HG02852 (cell line): Measurements from ENCODE around the gene SUGCT.
A peak's percentile ranks its signal among the peaks of the same experiment; 100 is the strongest.
"Not testable (repeated sequence)": the region's sequence is repeated elsewhere in the genome, so short reads cannot be mapped to it uniquely, and the experiment has no call there.

Experiments used
- ATAC-seq: cut with Tn5 transposase; IDR thresholded peaks from one replicate; pipeline ENCODE4 v1.9.1; 2021; ENCODE audit warnings: mild to moderate bottlenecking, moderate library complexity; ENCODE audit not compliant: unreplicated experiment

The SUGCT gene

DNA sequence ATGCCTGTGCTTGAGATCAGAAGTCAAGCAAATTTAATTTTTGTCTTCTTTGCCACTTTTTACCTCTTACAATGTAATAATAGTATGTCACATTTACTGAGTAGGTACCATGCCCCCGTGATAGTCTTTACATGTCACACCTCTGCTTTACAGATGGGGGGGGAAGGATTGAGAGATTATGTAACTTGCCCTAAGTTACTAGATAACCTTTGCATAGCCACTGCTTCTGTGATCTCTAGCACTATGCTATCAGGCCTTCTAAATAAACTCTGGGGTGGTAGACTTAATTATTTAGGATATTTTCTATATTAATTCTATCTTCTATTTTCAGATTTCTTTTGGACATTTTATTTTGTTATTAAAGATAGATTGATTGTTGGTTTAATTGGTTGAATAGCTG is 514.4 kb downstream of the SUGCT start:
- ATAC-seq, result no peak

DNA sequence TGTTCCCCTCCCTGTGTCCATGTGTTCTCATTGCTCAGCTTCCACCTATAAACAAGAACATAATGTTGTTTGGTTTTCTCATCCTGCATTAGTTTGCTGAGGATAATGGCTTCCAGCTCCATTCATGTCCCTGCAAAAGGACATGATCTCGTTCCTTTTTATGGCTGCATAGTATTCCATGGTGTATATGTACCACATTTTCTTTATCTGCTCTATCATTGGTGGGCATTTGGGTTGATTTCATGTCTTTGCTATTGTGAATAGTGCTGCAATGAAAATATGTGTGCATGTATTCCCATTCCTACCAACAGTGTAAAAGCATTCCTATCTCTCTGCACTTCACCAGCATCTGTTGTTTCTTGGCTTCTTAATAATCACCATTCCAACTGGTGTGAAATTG is 516.1 kb downstream of the SUGCT start:
- not testable (repeated sequence) for ATAC-seq

DNA sequence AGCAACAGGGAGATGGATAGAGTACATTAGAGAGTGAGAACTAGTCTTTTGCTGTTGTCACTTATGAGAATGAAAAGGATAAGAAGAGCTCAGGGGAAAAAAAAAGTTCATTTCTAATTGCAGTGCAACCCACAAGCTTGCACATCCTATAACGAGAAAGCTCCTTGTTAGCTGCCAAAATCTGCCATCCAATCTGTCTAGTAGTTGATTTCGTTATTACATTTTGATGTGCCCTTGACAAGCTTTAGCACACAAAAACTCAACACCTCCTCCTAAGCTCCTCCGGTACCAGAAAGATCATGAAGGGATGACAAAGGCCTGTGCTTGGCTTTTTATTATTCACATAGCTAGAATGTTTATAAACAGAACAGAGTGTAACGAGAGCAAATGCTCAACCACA is 519.4 kb downstream of the SUGCT start:
- no peak for ATAC-seq

DNA sequence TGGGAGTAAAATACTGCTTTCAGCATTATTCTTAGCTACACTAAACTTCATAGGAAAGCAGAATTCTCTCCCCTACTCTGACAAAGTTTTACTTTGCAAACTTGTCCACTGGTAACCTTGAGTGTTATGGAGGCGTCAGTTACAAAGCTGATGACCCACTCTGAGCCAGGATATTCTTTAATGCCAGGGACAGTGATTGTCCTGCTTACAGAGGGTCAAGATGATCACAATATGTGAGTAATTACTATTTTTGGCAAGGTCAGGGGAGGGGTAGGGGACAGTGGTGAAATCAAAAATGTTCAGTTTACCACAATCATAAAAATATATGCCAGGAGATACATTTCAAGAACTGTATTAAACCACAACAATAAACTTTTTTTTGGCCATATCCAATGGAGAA is 520.6 kb downstream of the SUGCT start:
- no peak for ATAC-seq

DNA sequence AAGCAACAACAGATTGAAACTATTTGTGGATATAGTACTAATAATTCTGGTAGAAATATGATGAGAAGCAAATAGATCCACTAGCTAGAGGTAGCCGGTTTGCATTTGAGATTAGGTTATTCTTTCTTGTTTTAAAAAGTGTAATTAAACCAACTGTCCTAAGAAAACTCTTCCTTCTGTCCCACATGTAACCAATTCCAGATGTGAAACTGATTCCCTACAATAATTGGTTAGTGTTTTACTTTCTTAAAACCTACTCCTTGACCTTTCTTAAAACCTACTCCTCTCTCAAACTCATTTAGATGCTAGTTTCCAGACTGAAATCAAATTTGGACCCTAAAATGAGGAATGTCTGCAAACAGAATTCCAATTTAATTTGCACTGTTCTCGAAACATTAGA is 521.5 kb downstream of the SUGCT start:
- ATAC-seq, result no peak

DNA sequence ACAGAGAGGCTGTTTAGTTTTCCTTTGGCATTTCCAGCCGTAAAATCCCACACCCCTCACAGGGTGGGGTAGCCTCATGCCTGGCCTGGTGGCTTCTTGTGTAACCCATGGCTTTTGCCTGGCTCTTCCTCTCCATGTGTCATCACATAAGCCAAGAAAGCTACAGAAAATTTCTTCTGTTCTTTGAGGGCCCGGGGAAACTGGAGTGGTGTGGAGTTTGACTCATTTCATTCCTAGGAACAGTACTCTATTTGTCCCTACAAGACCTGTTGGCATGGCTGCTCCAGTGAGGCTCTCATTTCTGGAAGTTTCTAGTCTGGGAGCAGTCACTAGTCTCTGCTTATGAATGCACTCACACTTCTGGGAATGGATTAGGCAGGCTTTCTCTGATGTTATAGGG is 523.9 kb downstream of the SUGCT start:
- no peak for ATAC-seq

DNA sequence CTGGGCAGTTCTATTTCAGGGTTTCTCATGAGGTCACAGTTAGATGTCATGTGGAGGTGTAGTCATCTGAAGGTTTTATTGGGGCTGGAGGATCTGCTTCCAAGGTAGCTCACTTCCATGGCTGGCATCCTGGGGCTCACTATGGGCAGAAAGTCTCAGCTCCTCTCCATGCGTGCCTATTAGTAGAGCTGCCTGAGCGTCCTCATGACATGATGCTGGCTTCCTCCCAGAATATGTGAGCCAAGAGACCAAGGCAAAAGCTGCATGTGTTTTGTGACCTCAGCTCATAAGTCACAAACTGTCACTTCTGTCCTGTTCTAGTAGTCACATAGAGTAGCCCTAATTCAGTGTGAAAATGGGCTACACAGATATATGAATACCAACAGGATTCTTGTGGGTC is 524.4 kb downstream of the SUGCT start:
- no peak for ATAC-seq

DNA sequence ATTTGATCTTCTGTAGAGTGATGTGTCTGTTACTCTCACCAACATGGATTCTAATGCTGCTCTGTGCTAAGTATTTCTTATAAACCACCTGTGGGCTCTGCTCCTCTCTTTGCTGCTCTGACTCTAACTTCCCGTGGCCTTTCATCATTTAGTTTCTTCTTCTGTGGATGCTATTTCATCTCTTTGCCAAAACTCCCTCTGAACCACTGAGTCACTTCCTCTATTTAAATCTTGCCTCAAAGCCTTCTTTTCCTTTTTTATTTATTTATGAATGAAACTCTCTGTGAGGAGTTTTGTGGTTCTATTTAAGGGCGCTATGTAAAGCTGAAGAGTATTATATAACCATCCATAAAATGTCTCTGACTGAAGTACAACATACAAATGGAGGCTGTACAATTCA is 538.5 kb downstream of the SUGCT start:
- no peak for ATAC-seq

DNA sequence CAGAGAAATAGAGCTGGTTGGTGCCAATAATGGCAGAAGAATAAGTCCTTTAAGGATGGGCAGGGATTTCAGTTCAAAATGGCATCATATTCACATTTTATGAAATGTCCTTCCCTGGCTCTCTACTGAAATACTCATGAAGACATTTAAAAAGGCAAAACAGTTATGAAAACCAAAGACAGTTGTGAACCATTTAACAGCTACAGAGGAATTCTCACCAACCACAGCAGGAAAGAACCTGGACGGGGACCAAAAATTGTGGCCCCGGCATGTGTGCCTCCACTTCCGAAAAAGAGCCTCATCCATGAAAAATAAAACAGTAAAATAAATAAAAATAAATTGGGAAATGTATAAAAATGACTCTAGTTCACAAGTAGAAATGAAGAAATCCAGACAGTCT is 539.5 kb downstream of the SUGCT start:
- ATAC-seq, result no peak

DNA sequence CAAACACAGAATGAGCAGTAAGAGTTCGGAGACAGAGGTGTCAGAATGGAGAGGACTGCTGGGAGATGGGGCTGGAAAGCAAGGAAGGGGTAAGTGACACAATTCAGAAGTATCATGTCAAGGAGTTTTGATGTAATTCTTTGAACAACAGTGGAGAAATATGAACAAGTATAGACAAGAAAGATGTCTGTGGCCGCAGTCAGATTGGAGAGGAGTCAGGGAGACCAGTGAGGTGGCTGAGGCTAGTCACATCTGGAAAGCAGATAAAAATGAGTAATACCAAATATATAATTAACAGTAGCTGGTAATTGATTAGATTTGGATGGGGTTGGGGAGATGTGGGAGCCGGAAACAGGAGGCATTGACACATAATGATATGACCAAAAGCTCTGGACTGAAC is 540.9 kb downstream of the SUGCT start:
- ATAC-seq, result no peak

DNA sequence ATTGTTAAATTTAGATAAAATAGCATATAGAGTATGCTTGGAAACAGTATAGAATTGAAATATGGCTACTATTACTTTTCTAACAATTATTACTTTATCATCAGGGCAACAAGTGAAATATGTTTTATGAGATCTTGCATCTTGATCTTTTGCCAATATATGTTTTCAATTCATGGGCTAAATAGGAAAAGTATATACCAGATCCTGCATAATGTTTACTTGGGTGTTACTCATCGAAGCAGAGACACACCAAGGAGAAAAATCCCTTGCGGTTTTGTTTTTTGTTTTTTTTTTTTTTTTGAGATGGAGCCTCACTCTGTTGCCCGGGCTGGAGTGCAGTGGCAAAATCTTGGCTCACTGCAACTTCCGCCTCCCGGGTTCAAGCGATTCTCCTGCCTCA is 541.4 kb downstream of the SUGCT start:
- ATAC-seq, result no peak

DNA sequence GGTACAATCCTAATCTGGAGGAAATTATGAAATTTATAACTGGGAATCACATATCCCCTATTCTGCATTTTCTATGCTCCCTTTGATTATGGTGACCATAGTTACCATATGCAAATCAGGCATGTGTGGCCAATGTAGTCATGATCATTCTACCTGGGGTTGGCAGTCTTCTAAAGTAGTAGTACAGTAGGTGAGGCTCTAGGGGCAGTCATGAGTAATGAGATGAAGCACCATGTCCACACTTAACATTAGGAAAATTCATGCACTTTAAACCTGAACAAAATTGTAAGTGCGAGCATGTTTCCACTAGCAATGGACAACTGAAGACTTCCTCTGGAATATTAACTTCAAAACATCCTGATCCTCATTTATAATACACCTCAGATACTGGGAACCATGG is 545.9 kb downstream of the SUGCT start:
- peak; percentile 86 for ATAC-seq

DNA sequence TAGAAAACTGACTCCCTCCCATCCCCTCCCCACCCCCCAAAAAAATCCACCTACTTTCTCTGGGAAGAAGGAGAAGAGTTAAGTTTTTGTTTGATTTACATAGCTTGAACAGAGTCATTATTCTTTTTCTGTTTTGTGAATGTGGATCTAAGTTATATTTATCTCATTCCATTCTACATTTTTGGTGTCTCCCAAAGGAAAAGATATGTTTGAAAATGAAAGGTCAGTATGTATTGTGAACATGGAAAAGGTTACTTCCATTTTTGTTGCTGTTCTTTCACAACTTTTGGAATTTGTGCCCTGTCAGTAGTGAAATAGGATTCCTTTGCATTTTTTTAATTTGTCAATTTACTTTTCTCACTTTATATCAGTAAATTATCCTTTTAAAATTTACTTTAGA is 547.9 kb downstream of the SUGCT start:
- no peak for ATAC-seq

DNA sequence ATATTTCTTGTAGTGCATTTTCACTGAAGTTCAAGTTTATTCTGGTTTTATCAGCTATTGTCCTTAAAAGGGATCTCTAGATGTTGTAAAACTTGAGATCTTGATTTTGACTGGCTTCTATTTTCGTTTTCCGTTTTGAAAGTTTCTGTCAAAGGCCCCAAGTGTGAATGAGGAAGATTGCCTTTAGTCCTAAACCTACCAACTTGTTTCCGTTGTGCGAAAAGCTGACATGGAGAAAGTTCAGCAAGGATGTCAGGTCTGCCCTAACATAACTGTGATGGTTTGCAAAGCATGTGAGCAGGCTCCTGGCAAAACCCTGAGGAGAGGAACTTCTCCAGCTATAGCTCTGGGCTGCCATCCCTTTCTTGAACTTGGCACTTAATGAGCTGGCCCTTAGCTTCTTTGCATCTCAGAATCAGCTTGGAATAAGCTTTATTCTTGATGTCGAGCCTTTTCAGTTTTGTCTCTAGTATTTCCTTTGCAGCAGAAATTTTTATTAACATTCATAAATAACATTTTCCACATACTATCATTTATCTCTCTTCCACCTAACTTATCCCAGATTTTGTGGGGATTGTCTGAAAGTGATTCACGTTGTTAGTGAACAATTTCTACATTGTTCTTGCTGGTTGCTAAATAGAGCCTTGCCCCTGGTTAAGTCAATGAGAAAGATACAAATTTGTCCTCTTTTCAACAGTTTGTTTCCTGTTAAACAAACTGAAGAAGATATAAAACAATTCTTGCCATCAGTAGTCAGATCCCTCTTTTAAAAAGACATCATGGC is 559.4 kb downstream of the SUGCT start:
- ATAC-seq, result no peak

DNA sequence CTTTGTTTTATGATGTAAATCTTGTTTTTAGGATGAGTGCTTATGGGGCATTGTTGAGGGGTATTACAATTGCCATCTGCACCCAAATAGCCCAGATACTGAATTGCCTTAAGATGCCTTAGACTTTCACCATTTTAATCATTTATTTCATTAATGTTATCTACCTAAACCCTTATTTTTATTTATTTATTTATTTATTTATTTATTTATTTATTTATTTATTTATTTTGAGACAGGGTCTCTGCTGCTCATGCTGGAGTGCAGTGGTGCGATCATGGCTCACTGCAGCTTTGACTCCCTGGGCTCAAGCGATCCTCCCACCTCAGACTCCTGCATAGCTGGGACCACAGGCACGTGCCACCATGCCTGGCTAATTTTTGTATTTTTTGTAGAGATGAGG is 560.2 kb downstream of the SUGCT start:
- ATAC-seq, result no peak

DNA sequence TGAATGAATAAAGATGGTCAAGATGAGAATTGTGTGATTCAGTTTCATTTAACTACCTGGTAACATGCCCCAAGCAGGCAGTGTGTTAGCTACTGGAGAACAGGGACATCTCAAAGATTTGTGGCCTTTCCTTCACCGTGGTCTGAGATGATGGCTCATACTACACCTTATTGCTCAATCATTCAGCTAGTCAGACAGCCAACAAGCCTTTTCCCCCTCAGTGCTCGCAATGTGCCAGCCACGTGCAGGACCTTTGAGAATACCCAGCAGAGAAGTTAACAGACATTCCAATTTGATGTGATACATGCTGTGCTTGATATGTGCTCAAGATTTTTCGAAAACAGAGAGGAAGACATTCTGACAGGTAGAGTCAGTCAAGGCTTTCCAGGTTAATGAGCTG is 562.8 kb downstream of the SUGCT start:
- ATAC-seq, result no peak

DNA sequence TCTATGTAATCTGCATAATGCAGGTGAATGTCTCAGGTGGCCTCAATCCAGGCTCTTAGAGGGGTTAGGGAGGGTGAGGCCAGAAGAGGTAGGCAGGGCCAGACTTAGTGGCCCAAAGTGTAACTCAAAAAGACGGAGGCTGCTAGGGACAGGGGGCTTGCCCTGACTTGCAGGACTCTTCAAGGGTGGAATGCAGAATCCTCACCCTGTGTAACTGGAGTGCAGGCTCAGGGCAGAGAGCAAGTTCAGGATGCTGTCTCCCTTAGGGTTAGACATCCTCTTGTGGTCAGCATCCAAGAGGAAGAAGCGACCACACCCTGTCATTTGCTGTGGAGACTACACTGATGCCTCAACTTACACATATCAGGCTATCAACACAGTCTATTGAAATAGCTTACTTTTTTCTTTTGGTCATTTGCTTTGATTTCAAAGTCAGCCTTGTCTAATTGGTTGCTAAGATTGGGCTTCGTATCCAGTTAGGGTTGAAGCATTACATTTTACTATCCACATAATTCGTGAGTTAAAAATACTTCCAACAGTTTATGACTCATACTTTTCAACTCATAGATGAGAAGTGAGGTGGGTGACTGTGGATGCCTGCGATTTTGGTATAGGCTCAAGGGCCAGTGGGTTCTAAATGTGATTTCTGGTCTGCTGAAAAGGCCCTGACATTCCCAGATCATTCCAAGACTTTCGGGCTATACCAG is 563.6 kb downstream of the SUGCT start:
- ATAC-seq, result no peak

DNA sequence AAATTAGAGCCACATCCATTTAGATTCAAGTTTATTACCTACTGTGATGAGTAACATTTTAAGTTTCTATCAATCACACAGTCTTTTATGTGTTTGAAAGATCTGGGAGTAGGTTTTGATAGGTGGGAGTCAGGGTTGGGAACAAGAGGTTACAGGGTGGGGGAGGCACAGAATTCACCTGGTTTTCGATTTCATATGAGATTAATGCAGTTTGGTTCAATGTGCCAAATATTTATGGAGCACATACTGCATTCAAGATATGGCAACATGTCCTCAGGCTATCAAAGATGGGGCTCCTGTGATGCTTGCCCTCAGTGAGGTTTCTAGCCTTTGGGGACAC is 564.1 kb downstream of the SUGCT start:
- ATAC-seq, result no peak

DNA sequence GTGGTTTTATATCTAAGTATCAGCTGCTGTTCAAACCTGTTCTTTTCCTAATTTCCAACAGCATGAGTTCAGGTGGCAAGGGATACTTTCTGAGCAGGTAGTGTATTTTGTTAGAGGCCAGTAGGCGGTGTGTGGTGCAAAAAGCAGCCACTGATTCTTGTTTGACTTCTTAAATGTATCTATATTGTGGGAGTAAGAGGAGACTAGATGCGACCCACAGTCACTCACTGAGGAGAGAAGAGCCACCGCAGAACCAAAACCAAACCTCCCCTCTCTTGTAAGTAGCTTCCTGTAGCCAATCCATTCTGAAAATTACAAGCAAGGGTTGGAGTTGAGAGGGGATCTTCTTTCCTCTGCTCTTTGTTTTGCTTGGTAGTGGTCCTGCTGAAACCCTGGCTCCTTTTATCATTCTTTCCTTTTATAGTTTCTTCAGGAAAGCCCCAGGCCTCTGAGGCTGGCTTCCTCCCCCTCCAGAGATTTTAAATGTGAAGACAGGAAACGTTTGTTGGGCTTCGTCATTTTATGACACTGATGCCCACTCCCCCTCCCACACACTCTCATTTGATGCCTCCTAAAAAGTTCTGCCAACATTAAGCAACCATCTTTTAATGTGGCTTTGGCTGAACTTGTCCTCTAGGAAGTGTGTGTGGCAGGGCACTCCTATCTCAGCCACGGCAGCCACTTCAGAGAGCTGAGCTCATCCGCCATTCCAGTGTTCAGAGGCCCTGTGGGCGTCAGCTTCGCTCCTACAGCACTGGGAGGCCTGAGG is 566.0 kb downstream of the SUGCT start:
- ATAC-seq, result no peak

DNA sequence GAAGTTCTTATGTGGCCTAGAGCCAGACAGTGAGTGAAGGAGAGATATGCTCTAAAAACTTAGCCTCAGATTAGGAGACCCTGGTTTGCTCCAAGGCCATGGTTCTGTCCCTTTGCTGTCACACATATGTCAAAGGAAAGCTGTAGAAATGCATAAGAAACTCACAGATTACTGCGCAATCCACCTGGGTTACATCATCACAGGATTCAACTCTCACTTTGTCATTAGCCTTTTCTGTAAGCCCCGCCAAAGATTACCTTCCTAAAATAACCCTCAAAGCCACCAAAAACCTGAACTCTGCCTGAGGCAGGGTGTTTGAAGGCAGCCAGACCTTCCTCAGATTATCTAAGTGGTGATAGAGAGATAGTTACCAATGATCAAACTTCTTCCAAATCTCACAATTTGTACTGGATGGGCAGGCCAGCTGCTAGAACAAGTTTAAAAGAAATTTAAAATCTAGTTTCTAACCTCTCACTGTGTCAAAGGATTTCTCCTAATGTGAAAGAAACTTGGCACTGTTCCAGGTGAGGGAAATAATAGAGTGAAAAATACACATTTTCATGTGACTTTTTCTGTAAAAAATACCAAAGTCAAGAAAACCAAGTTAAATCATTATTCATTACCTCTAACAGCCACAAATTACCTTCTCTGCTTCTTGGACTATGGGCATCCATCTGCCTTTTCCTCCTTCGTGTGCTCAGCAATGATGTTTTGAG is 567.2 kb downstream of the SUGCT start:
- no peak for ATAC-seq

DNA sequence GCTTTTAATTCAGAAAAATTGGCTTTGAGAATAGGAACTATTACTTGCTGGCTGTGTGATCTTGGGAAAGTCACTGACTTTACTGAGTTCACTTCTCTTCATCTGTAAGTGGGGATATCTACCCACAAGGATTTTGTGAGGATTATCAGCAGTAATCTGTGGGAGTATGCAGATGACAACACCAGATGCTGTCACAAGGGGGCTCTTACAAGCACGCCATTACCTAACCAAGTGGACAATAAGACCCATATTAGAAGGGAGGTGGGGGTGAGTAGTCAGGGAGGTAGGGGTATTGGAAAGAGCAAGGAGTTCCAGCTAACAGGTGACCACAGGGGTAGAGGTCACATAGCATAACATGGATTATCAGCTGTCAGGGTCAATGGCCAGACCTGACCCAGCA is 569.4 kb downstream of the SUGCT start:
- ATAC-seq, result no peak
